Measurements from ENCODE around the gene SPON1.

- no peak for TF ChIP-seq CTCF (conservative IDR thresholded peaks at IDR 0.05; ENCODE audit: low read length)
- no peak for TF ChIP-seq EZH2phosphoT487 (IDR thresholded peaks at IDR 0.05; ENCODE audit: borderline replicate concordance)
Measured at GRCh38 chr11:14309425-14310192, 347.1 kb downstream of the SPON1 start.

Measured in Loucy (cell line).